ENCODE data around the gene KRT76. TPM values are rescaled to one million over a fixed set of nuclear protein-coding genes. Genes with fewer than 3 reads are reported as not detected.

Gene KRT76
- total and polyA plus RNA-seq, 10 of the 15 experiments (the other 5 are each of a cell fraction or from before 2014, with no cell fraction given): not detected

DNA sequence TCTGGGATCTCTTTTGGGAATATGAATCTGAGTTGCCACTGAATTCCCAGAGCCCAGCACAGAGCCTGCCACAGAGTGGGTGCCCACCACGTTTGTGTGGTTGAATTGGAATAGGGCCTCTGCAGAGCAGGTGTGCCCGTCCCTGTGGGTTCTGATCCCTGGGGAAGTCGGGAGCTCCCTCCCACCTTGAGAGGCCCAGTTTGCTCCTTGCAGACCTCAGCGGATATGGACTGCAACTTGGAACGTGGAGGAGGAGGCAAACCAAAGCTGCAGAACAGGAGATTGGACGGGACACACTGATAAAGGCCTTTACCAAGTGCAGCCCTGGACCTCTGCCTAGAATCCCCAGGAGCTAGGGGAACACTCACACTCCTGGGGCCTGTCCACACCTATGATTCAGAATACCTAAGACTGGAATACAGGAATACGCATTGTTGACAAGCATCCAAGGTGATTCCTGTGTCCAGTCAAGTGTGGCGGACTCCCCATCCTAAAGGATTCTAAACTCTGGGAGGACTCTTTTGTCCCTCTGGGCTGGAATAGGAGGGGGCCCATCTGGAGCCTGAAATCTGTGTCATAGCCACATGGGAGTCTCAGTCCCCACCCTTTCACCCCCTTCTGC lies 2.4 kb downstream of the KRT76 start:
- peaks cover 0 to 3% of the 10 kb centered on the region in 2 experiments; a peak in 3 of 4 replicates for H3K27me3 ChIP-seq (replicated peaks in 1 of 2; ENCODE audit: control insufficient read depth in 2 of 2, insufficient read depth in 2 of 2, low read length in 1 of 2)
- no peak overlapping the region for H2AFZ ChIP-seq (ENCODE audit: control insufficient read depth, low read depth, low read length)
- intact Hi-C loops (cut with micrococcal nuclease; ENCODE audit: unreplicated experiment) (no loop called here), in situ Hi-C loops (cut with MboI) (no loop called here)
- FAIRE-seq: no peak
- H3K9ac ChIP-seq (ENCODE audit: control insufficient read depth, insufficient read depth, low read length): no peak overlapping the region
- no peaks in the 10 kb centered on the region for H3K9me3 ChIP-seq (replicated peaks; ENCODE audit: control insufficient read depth, insufficient read depth, low read length)
- no peaks in the 10 kb centered on the region for H4K20me1 ChIP-seq (ENCODE audit: control insufficient read depth, insufficient read depth)
- H3K79me2 ChIP-seq (ENCODE audit: control insufficient read depth, insufficient read depth, low read length): no peaks in the 10 kb centered on the region
- no peak overlapping the region for H3K4me3 ChIP-seq
- no peak overlapping the region for H3K27ac ChIP-seq (ENCODE audit: control insufficient read depth, insufficient read depth)
- no peak for DNase-seq (ENCODE audit: low read depth, low spot score)
- no peak for ATAC-seq
- ChIA-PET POLR2A (no interaction called here), RAD21 (ENCODE audit: unreplicated experiment) (no interaction called here), SMC1A (ENCODE audit: uncharacterized antibody, unreplicated experiment) (no interaction called here), CTCF (no interaction called here)
- TF ChIP-seq JUND (IDR thresholded peaks at IDR 0.05; ENCODE audit: low read depth, low read length) (no peak), CBX5 (IDR thresholded peaks at IDR 0.05; ENCODE audit: low read depth) (no peak), NFIC (IDR thresholded peaks at IDR 0.05; ENCODE audit: low read depth, low read length) (no peak), NFYB (IDR thresholded peaks at IDR 0.05; ENCODE audit: insufficient read depth, low read depth, low read length) (no peak), IKZF1 (conservative IDR thresholded peaks at IDR 0.05) (no peak), MYC (IDR thresholded peaks at IDR 0.05; ENCODE audit: insufficient read depth, insufficient read length, insufficient replicate concordance, low read length, severe bottlenecking) (no peak), SMAD1 (IDR thresholded peaks at IDR 0.05; ENCODE audit: low read depth, partially characterized antibody) (no peak), PAX8 (IDR thresholded peaks at IDR 0.05) (no peak), ASH2L (IDR thresholded peaks at IDR 0.05; ENCODE audit: borderline replicate concordance, low read depth) (no peak), RUNX3 (IDR thresholded peaks at IDR 0.05; ENCODE audit: low read length) (no peak), RBBP5 (conservative IDR thresholded peaks at IDR 0.05) (no peak), BCL11A (IDR thresholded peaks at IDR 0.05; ENCODE audit: low read depth, low read length) (no peak), ETV6 (conservative IDR thresholded peaks at IDR 0.05 in 1 of 2, IDR thresholded peaks at IDR 0.05 in 1 of 2; ENCODE audit: borderline replicate concordance in 1 of 2, low read depth in 1 of 2) (no peak), CHD1 (IDR thresholded peaks at IDR 0.05; ENCODE audit: low read depth, low read length) (no peak), STAT1 (conservative IDR thresholded peaks at IDR 0.05) (no peak), NFYA (IDR thresholded peaks at IDR 0.05; ENCODE audit: borderline replicate concordance, low read depth, low read length) (no peak)
- TF ChIP-seq, protein P1, sequence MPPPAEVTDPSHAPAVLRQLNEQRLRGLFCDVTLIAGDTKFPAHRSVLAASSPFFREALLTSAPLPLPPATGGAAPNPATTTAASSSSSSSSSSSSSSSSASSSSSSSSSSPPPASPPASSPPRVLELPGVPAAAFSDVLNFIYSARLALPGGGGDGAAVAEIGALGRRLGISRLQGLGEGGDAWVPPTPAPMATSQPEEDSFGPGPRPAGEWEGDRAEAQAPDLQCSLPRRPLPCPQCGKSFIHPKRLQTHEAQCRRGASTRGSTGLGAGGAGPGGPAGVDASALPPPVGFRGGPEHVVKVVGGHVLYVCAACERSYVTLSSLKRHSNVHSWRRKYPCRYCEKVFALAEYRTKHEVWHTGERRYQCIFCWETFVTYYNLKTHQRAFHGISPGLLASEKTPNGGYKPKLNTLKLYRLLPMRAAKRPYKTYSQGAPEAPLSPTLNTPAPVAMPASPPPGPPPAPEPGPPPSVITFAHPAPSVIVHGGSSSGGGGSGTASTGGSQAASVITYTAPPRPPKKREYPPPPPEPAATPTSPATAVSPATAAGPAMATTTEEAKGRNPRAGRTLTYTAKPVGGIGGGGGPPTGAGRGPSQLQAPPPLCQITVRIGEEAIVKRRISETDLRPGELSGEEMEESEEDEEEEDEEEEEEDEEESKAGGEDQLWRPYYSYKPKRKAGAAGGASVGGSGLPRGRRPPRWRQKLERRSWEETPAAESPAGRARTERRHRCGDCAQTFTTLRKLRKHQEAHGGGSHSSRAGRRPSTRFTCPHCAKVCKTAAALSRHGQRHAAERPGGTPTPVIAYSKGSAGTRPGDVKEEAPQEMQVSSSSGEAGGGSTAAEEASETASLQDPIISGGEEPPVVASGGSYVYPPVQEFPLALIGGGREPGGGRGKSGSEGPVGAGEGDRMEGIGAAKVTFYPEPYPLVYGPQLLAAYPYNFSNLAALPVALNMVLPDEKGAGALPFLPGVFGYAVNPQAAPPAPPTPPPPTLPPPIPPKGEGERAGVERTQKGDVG (CRISPR knock-in tag; IDR thresholded peaks at IDR 0.05): no peak
- TF ChIP-seq, protein P2, sequence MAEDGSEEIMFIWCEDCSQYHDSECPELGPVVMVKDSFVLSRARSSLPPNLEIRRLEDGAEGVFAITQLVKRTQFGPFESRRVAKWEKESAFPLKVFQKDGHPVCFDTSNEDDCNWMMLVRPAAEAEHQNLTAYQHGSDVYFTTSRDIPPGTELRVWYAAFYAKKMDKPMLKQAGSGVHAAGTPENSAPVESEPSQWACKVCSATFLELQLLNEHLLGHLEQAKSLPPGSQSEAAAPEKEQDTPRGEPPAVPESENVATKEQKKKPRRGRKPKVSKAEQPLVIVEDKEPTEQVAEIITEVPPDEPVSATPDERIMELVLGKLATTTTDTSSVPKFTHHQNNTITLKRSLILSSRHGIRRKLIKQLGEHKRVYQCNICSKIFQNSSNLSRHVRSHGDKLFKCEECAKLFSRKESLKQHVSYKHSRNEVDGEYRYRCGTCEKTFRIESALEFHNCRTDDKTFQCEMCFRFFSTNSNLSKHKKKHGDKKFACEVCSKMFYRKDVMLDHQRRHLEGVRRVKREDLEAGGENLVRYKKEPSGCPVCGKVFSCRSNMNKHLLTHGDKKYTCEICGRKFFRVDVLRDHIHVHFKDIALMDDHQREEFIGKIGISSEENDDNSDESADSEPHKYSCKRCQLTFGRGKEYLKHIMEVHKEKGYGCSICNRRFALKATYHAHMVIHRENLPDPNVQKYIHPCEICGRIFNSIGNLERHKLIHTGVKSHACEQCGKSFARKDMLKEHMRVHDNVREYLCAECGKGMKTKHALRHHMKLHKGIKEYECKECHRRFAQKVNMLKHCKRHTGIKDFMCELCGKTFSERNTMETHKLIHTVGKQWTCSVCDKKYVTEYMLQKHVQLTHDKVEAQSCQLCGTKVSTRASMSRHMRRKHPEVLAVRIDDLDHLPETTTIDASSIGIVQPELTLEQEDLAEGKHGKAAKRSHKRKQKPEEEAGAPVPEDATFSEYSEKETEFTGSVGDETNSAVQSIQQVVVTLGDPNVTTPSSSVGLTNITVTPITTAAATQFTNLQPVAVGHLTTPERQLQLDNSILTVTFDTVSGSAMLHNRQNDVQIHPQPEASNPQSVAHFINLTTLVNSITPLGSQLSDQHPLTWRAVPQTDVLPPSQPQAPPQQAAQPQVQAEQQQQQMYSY (CRISPR knock-in tag; IDR thresholded peaks at IDR 0.05): no peak
- BruUV-seq (replicated peaks): no TSS peak
- H3K4me2 ChIP-seq (ENCODE audit: control insufficient read depth, insufficient read depth): no peak overlapping the region
- no peaks in the 10 kb centered on the region for H3K36me3 ChIP-seq (ENCODE audit: control insufficient read depth in 2 of 2, insufficient read depth in 2 of 2, low read length in 1 of 2)
- WGBS (ENCODE audit: insufficient coverage, insufficient replicate concordance, low lambda C conversion rate, missing lambda C conversion rate): 5% methylated on average over 8 of the region's 8 CpGs
- no peaks in the 10 kb centered on the region for H3K4me1 ChIP-seq (ENCODE audit: control insufficient read depth, insufficient read depth, low read length)

All from GM12878 (cell line).